Esophagus muscularis mucosa (tissue), 3 donors: Measurements from ENCODE around the gene RHOT2.

ENCODE experiments used
- POLR2A ChIP-seq: fragments of 450-650 bp; IDR thresholded peaks from one replicate; pipeline ENCODE4 v1.6.1; 2017; ENCODE audit warnings: antibody characterized with exemption, moderate library complexity, mild to moderate bottlenecking, low read depth
- TF ChIP-seq, protein P1 (sequence below), 3 experiments: fragments of 200-600 bp in 2 of 3; fragments of 450-650 bp in 1 of 3; sonication (generic) in 2 of 3; IDR thresholded peaks; one replicate each; pipeline ENCODE4 v1.5.1; 2017 to 2019; ENCODE audit warnings: antibody characterized with exemption in 3 of 3, mild to moderate bottlenecking in 2 of 3, moderate library complexity in 1 of 3

DNA sequence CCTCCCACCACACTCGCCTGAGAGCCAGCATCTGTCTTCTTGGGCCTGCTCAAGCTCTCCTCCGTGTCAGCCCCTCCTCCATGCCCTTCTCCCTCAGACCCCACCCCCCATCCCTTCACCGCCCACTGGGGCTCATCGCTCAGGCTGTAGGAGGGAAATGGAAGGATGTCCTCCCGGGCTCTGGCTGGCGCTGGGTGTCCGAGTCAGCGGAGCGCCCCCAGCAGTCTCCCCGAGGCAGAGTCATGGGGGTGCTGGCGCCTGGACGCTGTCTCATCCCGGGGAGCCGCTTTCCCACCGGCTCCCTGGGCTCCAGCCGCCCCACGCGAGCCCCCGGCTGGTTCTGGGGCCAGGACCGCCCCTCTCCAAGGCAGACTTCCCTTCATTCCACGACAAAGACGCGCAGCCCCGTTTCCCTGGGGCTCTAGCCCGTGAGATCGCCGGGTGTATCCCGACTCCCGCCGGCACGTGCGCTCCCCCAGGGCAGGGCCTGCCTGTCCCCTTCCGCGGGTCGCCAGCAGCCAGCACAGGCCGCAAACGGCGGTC, 52.6 kb downstream of the RHOT2 start:
- TF ChIP-seq POLR2A, result no peak
- TF ChIP-seq, protein P1, sequence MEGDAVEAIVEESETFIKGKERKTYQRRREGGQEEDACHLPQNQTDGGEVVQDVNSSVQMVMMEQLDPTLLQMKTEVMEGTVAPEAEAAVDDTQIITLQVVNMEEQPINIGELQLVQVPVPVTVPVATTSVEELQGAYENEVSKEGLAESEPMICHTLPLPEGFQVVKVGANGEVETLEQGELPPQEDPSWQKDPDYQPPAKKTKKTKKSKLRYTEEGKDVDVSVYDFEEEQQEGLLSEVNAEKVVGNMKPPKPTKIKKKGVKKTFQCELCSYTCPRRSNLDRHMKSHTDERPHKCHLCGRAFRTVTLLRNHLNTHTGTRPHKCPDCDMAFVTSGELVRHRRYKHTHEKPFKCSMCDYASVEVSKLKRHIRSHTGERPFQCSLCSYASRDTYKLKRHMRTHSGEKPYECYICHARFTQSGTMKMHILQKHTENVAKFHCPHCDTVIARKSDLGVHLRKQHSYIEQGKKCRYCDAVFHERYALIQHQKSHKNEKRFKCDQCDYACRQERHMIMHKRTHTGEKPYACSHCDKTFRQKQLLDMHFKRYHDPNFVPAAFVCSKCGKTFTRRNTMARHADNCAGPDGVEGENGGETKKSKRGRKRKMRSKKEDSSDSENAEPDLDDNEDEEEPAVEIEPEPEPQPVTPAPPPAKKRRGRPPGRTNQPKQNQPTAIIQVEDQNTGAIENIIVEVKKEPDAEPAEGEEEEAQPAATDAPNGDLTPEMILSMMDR (IDR thresholded peaks at IDR 0.05), result no peak
